Right renal cortex interstitium (tissue), 3 donors: ENCODE data around the gene CD101. TPM values are rescaled to one million over a fixed set of nuclear protein-coding genes. Genes with fewer than 3 reads are reported as not detected.
"Not testable (repeated sequence)": the region's sequence is repeated elsewhere in the genome, so short reads cannot be mapped to it uniquely, and the experiment has no call there.

ENCODE experiments used
- DNase-seq, 3 donors: peaks; one replicate each; pipeline ENCODE4 v3.0.0-alpha.2; 2013; ENCODE audit warnings: low read depth in 3 of 3, low spot score in 2 of 3
- polyA plus RNA-seq, 3 donors: library from polyadenylated mRNA; unstranded; fragments of 120-200 nt; gene quantifications; one replicate each; pipeline ENCODE4 v1.2.1, GENCODE V29; 2013; ENCODE audit not compliant: insufficient read length in 3 of 3

The CD101 gene, protein sequence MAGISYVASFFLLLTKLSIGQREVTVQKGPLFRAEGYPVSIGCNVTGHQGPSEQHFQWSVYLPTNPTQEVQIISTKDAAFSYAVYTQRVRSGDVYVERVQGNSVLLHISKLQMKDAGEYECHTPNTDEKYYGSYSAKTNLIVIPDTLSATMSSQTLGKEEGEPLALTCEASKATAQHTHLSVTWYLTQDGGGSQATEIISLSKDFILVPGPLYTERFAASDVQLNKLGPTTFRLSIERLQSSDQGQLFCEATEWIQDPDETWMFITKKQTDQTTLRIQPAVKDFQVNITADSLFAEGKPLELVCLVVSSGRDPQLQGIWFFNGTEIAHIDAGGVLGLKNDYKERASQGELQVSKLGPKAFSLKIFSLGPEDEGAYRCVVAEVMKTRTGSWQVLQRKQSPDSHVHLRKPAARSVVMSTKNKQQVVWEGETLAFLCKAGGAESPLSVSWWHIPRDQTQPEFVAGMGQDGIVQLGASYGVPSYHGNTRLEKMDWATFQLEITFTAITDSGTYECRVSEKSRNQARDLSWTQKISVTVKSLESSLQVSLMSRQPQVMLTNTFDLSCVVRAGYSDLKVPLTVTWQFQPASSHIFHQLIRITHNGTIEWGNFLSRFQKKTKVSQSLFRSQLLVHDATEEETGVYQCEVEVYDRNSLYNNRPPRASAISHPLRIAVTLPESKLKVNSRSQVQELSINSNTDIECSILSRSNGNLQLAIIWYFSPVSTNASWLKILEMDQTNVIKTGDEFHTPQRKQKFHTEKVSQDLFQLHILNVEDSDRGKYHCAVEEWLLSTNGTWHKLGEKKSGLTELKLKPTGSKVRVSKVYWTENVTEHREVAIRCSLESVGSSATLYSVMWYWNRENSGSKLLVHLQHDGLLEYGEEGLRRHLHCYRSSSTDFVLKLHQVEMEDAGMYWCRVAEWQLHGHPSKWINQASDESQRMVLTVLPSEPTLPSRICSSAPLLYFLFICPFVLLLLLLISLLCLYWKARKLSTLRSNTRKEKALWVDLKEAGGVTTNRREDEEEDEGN
- polyA plus RNA-seq = 1 to 10 TPM; 1.5 to 1.8 (median 1.5) TPM

GRCh38 chr1:117001254-117001927 is at the start of gene CD101:
TSS of gene CD101 (plus strand) at chr1:117001760. CDS start at chr1:117001818, 58 bp downstream.
- DNase-seq = no peak

DNA sequence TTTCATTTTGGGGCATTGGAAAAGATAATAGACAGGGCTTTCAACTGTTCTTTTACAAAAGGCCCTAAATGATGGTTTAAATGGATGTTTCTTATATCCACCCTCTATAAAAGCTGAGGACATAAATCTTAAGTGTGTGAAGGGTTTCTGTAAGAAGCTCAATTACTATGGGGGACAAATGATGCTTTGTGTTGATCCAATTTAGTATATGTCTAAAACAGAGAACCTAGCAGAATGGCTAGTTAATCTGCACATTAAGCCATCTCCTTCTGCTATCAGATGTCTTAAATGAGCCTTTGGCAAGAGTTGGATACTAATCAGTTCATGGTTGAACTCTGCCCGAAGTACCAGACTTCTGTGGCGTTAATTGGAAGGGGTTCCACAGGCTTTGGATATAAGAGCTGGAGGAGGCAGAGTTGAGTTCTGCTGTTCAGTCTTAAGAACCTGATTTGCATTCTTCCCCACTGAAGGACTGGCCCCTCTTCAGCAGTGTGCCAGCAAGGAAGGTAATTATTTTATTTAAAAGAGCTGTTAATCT is 48.8 kb upstream of the CD101 start:
- DNase-seq = no peak

- DNase-seq = no peak
Measured at GRCh38 chr1:116954440-116954839, 47.1 kb upstream of the CD101 start.

- no peak for DNase-seq
Measured at GRCh38 chr1:116956378-116956777, 45.2 kb upstream of the CD101 start.

DNA sequence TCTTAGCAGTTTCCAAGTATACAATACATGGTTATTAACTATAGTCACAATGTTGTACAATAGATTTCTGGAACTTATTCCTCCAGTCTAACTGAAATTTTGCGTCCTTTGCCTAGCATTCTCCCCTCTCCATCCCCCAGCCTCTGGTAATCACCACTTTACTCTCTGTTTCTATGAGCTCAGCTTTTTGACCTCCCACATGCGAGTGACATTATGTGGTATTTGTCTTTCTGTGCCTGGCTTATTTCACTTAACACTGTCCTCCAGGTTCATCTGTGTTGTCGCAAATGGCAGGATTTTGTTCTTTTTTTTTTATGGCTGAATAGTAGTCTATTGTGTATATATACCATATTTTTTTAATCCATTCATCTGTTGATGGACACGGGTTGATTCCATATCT is 43.9 kb upstream of the CD101 start:
- no peak for DNase-seq

DNA sequence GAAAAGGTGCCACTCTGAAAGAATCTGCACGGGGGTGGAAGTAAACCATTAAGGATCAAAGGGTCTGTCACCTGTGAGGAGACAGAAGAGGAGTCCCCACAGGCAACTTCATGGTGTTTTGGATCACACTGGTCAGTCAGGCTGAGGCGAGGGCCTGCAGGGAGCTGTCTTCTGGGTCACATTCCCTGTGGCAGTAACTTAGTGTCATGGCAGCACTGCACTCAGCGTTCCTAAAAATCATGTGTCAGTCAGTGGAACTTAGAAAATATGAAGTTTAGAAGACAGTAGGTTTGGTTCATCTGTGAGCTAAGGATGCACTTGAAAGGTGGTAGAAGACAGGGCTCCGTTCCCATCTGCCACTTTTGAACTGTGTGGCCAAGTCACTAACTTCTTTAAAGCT is 43.5 kb upstream of the CD101 start:
- DNase-seq = no peak

DNA sequence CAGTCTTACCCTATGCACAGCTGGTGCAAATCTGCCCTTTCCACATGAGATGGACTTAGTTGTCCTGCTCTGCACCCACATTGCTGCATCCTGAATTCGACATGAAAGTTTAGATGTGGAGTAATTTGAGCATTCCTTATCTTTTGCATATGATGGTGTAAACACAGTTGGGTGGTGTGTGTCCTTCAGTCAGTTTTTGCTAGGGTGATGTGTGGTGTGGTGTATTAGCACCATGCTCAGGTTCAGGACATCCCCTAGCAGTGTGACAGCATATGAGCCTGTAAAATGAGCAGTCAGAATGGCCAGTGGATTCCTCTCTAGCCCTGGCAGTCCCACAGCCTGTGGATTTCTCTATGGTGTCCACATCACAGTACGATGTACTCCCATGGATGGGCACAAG is 42.6 kb upstream of the CD101 start:
- DNase-seq = no peak

DNA sequence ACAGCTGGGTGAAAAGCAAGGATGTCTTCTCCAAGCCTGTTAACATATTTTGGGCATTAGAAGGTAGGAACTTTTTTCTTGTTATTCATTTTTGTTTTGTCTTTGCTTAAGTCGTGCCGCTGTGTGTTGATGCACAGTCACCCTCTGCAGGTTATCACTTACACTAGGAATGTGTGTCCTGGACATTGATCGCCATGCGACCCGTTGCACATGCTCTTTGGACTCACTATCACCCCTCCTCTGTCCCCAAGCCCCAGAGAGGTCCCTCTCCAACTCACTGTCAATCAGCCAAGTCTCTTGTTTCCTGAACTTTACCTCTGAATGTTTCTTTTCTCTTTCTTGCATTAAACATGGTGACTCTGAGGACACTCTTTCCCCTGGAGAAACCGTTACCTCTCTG is 40.0 kb upstream of the CD101 start:
- no peak for DNase-seq

DNA sequence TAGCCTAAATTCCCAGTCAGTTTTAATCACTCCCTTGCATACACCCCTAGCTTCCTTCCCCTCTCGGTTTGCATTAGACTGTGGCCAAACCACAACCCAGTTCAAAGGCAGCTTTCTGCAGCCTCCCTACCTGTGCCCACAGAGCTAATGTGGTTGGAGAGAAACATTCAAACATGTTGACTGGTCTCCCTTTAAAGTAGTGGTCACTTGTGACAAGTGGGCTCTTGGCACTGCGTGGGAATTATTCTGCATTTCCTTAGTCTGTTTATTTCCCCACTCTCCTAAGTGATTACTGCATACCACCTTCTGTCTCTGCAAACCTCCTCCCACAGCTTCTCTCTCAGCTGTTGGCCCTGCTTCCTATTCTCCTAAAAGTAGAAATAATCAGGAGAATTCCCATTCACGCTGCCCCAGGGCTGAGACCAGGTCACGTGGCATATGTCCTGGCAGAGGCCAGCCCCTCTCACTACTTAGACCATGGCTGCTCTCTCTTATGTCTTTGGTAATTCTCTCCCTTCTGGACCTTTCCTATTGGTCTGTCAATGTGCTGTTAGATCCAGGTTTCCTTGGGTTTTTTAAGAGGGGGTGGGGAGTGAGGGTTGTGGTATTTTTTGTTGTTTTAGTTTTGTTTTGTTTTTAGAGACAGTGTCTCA is 38.4 kb upstream of the CD101 start:
- no peak for DNase-seq

DNA sequence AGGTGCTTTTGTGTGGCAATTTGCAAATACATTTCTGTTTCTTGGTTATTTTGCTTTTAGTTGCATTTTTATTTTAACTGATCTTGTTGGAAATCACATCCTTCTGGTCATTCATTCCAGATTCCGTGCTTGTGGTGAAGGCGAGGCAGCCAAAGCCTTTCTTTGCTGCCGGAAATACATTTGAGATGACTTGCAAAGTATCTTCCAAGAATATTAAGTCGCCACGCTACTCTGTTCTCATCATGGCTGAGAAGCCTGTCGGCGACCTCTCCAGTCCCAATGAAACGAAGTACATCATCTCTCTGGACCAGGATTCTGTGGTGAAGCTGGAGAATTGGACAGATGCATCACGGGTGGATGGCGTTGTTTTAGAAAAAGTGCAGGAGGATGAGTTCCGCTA is 34.8 kb upstream of the CD101 start:
- DNase-seq = no peak

GRCh38 chr1:116968724-116969123 is 32.8 kb upstream of the CD101 start:
- no peak for DNase-seq

DNA sequence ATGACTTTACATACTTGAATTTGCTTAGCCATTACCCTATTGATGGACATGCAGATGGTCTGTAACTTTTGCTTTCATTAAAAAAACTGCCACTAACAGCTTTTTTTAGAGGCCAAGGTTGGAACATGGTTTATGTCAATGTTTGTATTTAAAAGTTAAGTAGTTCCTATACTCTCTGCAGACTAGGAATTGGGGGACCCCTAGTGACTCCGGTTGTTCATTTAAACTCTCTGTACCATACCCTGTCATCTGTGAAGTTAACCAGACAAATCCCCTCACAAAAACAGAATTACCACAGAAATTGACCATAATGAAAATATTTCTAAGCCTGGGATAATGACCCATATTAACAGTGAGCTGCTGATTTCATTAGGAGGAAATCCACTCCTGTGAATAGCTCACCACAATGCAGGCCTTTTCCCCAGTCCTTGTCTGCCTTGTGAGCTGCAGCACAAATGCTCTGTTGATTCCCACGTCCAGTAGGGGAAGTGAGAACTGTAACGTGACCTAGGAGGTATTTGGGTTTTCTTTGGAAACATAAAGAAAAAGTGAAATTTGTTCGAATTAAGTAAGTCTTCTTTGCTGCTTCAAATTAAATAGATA is 30.2 kb upstream of the CD101 start:
- no peak for DNase-seq

- DNase-seq = no peak
Measured at GRCh38 chr1:116971965-116972673, 29.4 kb upstream of the CD101 start.

DNA sequence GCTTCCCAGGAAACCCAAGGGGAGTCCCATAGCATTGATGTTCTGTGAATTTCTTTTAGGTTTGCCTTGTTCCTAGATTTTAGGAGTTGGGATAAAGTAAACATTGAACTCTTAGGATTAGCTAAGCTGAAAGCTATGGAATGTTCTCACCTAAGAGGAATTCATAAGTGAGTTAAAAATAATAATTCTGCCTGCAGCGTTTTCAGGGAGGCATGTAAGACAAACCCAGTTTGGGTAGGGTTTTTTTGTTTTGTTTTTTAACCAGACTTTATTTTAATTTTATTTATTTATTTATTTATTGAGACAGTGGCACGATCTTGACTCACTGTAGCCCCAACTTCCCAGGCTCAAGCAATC is 28.9 kb upstream of the CD101 start:
- DNase-seq = no peak

GRCh38 chr1:116980309-116980708 is 21.3 kb upstream of the CD101 start:
- not testable (repeated sequence) for DNase-seq

DNA sequence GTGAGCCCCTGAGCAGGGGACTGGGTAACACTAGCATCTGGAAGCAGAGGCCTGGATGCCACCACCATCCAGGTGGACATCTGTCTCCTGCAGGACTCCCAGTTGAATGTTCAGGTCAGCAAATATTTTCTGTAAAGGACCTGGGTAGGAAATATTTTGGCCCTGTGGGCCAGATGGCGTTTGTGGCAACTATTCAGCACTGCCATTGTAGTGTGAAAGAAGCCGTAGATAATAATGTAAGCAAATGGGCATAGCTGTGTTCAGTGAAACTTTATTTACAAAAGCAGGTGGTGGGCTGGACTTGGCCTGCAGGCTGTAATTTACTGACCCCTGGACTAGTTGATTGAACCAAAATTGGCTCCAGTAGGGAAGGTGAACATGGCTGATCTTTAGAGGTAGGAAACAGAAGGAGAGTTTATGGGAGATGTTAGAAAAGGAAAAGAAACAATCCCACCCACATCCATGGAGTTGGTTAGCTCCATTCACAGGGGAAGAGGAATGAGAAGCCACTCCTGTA is 20.0 kb upstream of the CD101 start:
- no peak for DNase-seq

- no peak for DNase-seq
Measured at GRCh38 chr1:116982319-116983004, 19.1 kb upstream of the CD101 start.

GRCh38 chr1:116983112-116983511 is 18.4 kb upstream of the CD101 start:
- no peak for DNase-seq
